Colonic mucosa (tissue), 4 donors: ENCODE measurements around the gene KRT71. TPM values are rescaled to one million over a fixed set of nuclear protein-coding genes. Genes with fewer than 3 reads are reported as not detected.

ENCODE experiments used
- DNase-seq: peaks from one replicate; pipeline ENCODE4 v3.0.0-alpha.2; 2020
- H3K27ac ChIP-seq: fragments of 200-600 bp; one replicate; pipeline ENCODE4 v1.8.0; 2021
- H3K27me3 ChIP-seq: fragments of 200-600 bp; one replicate; pipeline ENCODE4 v1.8.0; 2021
- H3K36me3 ChIP-seq: fragments of 200-600 bp; one replicate; pipeline ENCODE4 v1.8.0; 2021
- H3K4me1 ChIP-seq: fragments of 200-600 bp; one replicate; pipeline ENCODE4 v1.8.0; 2021; ENCODE audit warnings: mild to moderate bottlenecking
- H3K4me3 ChIP-seq: fragments of 200-600 bp; one replicate; pipeline ENCODE4 v1.8.0; 2021
- H3K9ac ChIP-seq, 2 donors: one replicate each; pipeline ENCODE4 v1.7.0; 2013; ENCODE audit warnings: control low read depth in 2 of 2, low read depth in 2 of 2, low read length in 2 of 2
- H3K9me3 ChIP-seq: fragments of 200-600 bp; one replicate; pipeline ENCODE4 v1.8.0; 2021
- CTCF ChIP-seq: fragments of 200-600 bp; IDR thresholded peaks from one replicate; pipeline ENCODE4 v1.8.0; 2022; ENCODE audit warnings: antibody characterized with exemption, mild to moderate bottlenecking
- intact Hi-C: fragments of 100-400 bp; cut with DNase I; formaldehyde crosslinking; loops from one replicate; pipeline ENCODE4 v1.14.1; 2022
- total RNA-seq, 2 donors: library from RNA; stranded (reverse); fragmentation: NEBNext Ultra II Directional in 1 of 2; extraction: Animal tissue kit (Norgen Biotek cat#: 25700) in 1 of 2; gene quantifications; one replicate each; pipeline ENCODE4 v1.2.1, GENCODE V29; 2021
- donor health status: healthy.
- donor health status: DM: no; HTN: no; CAD: no.
- donor health status: DM: no; HTN: no; CAD: no.

Gene KRT71
- total RNA-seq, 2 donors from 2014 or later: not detected

DNA sequence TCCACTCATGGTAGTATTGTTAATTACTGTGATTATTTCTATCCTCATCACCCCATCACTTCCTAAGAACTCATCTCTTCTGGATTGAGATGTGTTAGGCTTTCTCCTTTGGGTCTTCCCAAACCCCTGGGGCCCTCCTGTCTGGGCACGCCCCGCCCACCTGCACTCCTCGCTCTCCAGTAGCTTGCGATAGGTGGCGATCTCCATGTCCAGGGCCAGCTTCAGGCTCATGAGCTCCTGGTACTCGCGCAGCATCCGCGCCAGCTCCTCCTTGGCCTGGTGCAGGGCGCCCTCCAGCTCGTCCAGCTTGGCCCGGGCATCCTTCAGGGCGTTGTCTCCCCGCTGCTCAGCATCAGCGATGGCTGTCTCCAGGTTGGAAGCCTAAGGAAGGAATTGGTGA is 6.8 kb downstream of the KRT71 start:
- Histone ChIP-seq H3K27ac (no peak overlapping the region), H3K9me3 (no peaks in the 10 kb centered on the region), H3K9ac (no peak overlapping the region), H3K4me3 (no peak overlapping the region), H3K36me3 (no peaks in the 10 kb centered on the region), H3K4me1 (no peaks in the 10 kb centered on the region), H3K27me3 (no peaks in the 10 kb centered on the region)
- no peak for TF ChIP-seq CTCF
- intact Hi-C loops: no loop called here
- no peak for DNase-seq

DNA sequence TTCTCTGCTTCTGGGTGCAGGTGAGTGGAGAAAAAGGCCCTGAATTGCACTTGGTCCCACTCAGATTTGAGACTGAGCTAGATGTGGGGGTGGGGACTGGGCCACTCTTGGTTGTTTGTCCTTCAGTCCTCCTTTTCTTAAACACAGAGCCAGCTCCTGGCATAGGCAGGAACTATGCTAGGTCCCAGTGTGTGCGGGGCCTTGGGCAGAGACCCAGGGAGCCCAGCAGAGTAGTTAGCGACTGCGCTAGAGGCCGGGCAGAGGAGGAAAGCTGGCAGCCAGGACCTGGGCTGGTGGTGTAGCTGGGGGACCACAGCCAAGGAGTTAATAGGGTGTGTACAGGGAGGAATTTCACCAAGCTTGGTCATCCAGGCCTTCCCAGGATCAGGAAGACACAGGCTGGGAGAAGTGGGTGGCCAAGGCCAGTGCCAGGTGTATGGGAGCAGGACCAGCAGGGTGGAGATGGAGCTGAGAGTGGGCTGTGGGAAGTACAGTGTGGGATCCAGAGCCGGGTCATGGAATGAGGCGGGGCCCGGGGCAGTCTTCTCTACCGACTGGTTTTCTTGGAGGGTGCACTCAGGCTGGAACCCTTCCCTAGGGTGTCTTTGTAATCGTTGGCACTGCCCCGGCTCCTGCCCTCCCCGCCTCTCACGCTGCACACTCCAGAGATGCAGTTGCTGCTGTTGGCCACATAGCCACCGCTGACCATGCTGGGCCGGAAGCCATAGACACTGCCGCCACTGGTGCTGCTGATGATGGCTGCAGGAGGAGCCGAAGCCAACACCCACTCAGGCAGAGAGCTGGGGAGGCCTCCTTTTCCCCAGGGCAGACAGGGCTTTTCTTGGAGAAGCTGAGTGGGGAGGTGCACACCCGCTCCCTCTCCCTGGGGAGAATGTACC is 8.7 kb downstream of the KRT71 start:
- DNase-seq: no peak
- intact Hi-C loops: no loop called here
- no peak for TF ChIP-seq CTCF
- Histone ChIP-seq H3K27me3 (no peaks in the 10 kb centered on the region), H3K9ac (no peak overlapping the region), H3K9me3 (no peaks in the 10 kb centered on the region), H3K36me3 (no peaks in the 10 kb centered on the region), H3K4me1 (no peaks in the 10 kb centered on the region), H3K27ac (no peak overlapping the region), H3K4me3 (no peak overlapping the region)

DNA sequence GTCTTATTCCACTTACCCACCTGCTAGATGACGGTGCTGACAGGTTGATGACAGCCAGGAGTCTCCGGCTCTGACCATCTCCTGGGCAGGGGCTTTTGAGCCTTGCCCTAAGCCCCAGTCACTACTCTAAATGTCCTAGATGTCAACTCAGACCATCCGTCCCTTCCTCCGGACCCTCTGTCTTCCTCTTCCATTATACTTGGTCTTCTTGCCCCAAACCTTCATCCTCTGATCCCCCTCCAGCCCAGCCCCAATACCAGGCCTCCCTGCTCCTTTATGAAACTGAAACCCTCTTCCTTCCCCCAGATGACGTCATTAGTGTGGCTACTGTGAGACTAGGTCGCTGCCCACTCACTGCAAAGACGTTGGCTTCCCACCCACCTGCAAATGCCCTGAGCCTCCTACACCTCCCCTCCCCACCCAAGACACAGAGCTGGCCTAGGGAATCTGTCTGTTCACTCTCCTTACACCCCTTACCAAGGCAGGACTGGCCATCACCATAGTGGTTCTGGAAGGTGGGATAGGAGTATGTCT is 10.1 kb downstream of the KRT71 start:
- intact Hi-C loops: no loop called here
- no peak for DNase-seq
- Histone ChIP-seq H3K27me3 (no peaks in the 10 kb centered on the region), H3K36me3 (no peaks in the 10 kb centered on the region), H3K27ac (no peak overlapping the region), H3K9ac (no peak overlapping the region), H3K4me1 (no peaks in the 10 kb centered on the region), H3K4me3 (no peak overlapping the region), H3K9me3 (no peaks in the 10 kb centered on the region)
- TF ChIP-seq CTCF: no peak

DNA sequence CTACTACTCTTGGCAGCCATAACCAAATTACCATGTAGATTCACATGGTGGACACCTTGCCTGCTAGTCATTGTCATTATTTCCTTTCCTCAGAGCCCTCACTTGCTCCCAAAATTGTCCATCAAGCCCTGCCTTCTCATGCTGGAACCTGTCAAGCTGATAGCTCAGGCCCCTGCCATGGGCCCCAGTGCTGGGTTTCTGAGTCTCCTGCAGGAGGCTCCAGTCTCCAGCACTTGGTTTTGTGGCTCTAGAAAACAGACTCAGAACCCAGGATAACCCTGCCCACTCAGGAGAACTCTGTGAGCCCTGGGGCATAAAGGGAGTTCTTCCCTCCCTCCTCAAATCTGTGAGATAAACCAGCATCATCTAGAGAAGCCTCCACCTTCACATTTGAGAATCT is 10.8 kb downstream of the KRT71 start:
- H3K9ac ChIP-seq: no peak overlapping the region
- no peaks in the 10 kb centered on the region for H3K36me3 ChIP-seq
- no peak for DNase-seq
- H3K4me3 ChIP-seq: no peak overlapping the region
- no peak overlapping the region for H3K27ac ChIP-seq
- H3K9me3 ChIP-seq: no peaks in the 10 kb centered on the region
- no peak for TF ChIP-seq CTCF
- no peaks in the 10 kb centered on the region for H3K4me1 ChIP-seq
- H3K27me3 ChIP-seq: no peaks in the 10 kb centered on the region
- intact Hi-C loops: no loop called here

- intact Hi-C loops: no loop called here
- no peak for TF ChIP-seq CTCF
- Histone ChIP-seq H3K27ac (no peak overlapping the region), H3K27me3 (no peaks in the 10 kb centered on the region), H3K36me3 (no peaks in the 10 kb centered on the region), H3K9me3 (no peaks in the 10 kb centered on the region), H3K4me3 (no peak overlapping the region), H3K9ac (no peak overlapping the region), H3K4me1 (no peaks in the 10 kb centered on the region)
- no peak for DNase-seq
These were observed 11.2 kb downstream of the KRT71 start for GRCh38 chr12:52541709-52542108.
